MCF 10A (cell line): ENCODE data around the gene NAV3. TPM values are rescaled to one million over a fixed set of nuclear protein-coding genes. Genes with fewer than 3 reads are reported as not detected.

Source experiments
- BruUV-seq: library from RNA; stranded (reverse); fragments of 400-500 nt; replicated peaks from 2 replicates; lab custom pipeline; 2021; lab: Mats Ljungman, UMichigan
- CTCF ChIA-PET: fragments of 300-600 bp; sonication (Branson Sonifier 250); formaldehyde crosslinking; extraction: SDS; loops from one replicate; lab custom pipeline; 2021; ENCODE audit warnings: antibody characterized with exemption, inconsistent platforms; lab: Yijun Ruan, JAX
- POLR2A ChIA-PET: fragments of 300-600, 350-650 bp; sonication (Branson Sonifier 250); formaldehyde crosslinking; extraction: SDS; loops from one replicate; lab custom pipeline; 2020; ENCODE audit warnings: antibody characterized with exemption, inconsistent platforms; lab: Yijun Ruan, JAX
- DNase-seq: peaks from one replicate; pipeline ENCODE4 v3.0.0-alpha.2; 2018; ENCODE audit not compliant: unreplicated experiment
- H3K27ac Mint-ChIP-seq: one replicate; pipeline ENCODE4 v1.8.0; 2022; ENCODE audit warnings: mild to moderate bottlenecking, low read depth, mixed read lengths; ENCODE audit not compliant: unreplicated experiment
- H3K27me3 Mint-ChIP-seq: one replicate; pipeline ENCODE4 v1.8.0; 2022; ENCODE audit warnings: mixed read lengths; ENCODE audit not compliant: insufficient read depth, unreplicated experiment
- H3K36me3 Mint-ChIP-seq: one replicate; pipeline ENCODE4 v1.8.0; 2022; ENCODE audit warnings: mild to moderate bottlenecking, moderate library complexity, mixed read lengths; ENCODE audit not compliant: insufficient read depth, unreplicated experiment
- H3K4me1 Mint-ChIP-seq: one replicate; pipeline ENCODE4 v1.8.0; 2022; ENCODE audit warnings: mixed read lengths; ENCODE audit not compliant: insufficient read depth, unreplicated experiment
- H3K4me3 Mint-ChIP-seq: one replicate; pipeline ENCODE4 v1.8.0; 2022; ENCODE audit warnings: mild to moderate bottlenecking, moderate library complexity, mixed read lengths; ENCODE audit not compliant: unreplicated experiment
- H3K9me3 Mint-ChIP-seq: one replicate; pipeline ENCODE4 v1.8.0; 2022; ENCODE audit warnings: mixed read lengths; ENCODE audit not compliant: unreplicated experiment
- intact Hi-C: fragments of 100-400 bp; cut with micrococcal nuclease; formaldehyde crosslinking; loops from 2 replicates; pipeline ENCODE4 v1.14.1; 2022
- total RNA-seq: library from RNA; stranded (reverse); gene quantifications from 2 replicates; pipeline ENCODE4 v1.2.3, GENCODE V29; 2022
- TF ChIP-seq, protein P1 (sequence below): fragments of 200-600 bp; IDR thresholded peaks from one replicate; pipeline ENCODE4 v1.8.0; 2022; ENCODE audit warnings: antibody characterized with exemption, mild to moderate bottlenecking; ENCODE audit not compliant: unreplicated experiment

NAV3 gene
- total RNA-seq, 1 experiment from 2014 or later: 7.1 TPM

DNA sequence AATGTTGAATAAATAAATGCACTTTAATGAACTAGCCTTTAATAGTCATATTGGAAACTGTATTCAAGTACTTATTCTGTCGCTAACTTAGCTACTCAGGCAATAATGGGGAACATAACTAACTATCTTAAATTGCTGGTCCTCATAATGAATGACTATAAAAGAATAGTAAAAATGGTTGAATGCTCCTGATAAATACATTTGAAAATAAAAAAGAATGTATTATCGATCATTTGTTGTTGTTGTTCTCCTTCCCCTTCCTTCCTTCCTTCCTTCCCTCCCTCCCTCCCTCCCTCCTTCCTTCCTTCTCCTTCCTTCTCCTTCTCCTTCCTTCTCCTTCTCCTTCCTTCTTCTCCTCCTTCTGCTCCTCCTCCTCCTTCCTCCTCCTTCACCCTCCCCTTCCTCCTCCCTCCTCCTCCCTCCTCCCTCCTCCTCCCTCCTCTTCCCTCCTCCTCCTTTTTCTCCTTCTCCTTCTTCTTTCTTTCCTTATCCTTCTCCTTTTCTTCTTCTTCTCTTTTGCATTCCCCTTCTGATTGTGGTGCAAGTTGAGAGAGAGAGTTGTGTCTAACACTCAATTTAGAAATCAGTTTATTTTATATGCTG lies 133.0 kb downstream of the NAV3 start:
- Mint-ChIP-seq H3K9me3 (peaks cover 9% of the 10 kb centered on the region), H3K27me3 (no peaks in the 10 kb centered on the region), H3K4me1 (no peaks in the 10 kb centered on the region), H3K36me3 (no peaks in the 10 kb centered on the region), H3K4me3 (no peak overlapping the region), H3K27ac (no peak overlapping the region)
- BruUV-seq: no TSS peak
- TF ChIP-seq, protein P1, sequence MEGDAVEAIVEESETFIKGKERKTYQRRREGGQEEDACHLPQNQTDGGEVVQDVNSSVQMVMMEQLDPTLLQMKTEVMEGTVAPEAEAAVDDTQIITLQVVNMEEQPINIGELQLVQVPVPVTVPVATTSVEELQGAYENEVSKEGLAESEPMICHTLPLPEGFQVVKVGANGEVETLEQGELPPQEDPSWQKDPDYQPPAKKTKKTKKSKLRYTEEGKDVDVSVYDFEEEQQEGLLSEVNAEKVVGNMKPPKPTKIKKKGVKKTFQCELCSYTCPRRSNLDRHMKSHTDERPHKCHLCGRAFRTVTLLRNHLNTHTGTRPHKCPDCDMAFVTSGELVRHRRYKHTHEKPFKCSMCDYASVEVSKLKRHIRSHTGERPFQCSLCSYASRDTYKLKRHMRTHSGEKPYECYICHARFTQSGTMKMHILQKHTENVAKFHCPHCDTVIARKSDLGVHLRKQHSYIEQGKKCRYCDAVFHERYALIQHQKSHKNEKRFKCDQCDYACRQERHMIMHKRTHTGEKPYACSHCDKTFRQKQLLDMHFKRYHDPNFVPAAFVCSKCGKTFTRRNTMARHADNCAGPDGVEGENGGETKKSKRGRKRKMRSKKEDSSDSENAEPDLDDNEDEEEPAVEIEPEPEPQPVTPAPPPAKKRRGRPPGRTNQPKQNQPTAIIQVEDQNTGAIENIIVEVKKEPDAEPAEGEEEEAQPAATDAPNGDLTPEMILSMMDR: no peak
- ChIA-PET CTCF (no interaction called here), POLR2A (no interaction called here)
- intact Hi-C loops: no loop called here
- no peak for DNase-seq

- Mint-ChIP-seq H3K27me3 (no peaks in the 10 kb centered on the region), H3K9me3 (peaks cover 9% of the 10 kb centered on the region), H3K4me3 (no peak overlapping the region), H3K27ac (no peak overlapping the region), H3K4me1 (no peaks in the 10 kb centered on the region), H3K36me3 (no peaks in the 10 kb centered on the region)
- CTCF ChIA-PET: no interaction called here
- TF ChIP-seq, protein P1: no peak
- intact Hi-C loops: no loop called here
- POLR2A ChIA-PET: no interaction called here
- no peak for DNase-seq
- no TSS peak for BruUV-seq
These were observed 135.1 kb downstream of the NAV3 start for GRCh38 chr12:77965790-77966189.

DNA sequence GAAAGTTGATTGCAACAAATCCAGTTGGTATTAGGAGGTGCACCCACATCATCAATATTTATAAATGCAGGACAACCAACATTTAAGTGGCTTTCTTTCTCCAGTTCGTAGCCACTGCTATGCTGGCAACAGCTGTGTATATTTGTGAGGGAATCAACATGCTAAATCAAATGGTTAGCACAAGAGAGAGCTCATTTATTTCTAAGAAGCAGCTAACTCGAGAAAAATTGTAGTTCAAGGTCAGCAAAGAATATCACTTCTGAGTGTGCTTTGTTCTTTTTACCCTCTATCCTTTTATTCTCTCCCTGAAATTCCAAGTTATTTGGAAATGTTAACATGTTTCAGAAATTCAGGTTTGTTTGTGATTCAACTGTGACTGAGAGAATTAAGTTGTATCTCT lies 137.3 kb downstream of the NAV3 start:
- Mint-ChIP-seq H3K4me1 (no peaks in the 10 kb centered on the region), H3K4me3 (no peak overlapping the region), H3K27ac (no peak overlapping the region), H3K9me3 (no peaks in the 10 kb centered on the region), H3K36me3 (no peaks in the 10 kb centered on the region), H3K27me3 (no peaks in the 10 kb centered on the region)
- ChIA-PET CTCF (no interaction called here), POLR2A (no interaction called here)
- TF ChIP-seq, protein P1: no peak
- intact Hi-C loops: no loop called here
- DNase-seq: no peak
- BruUV-seq: no TSS peak

GRCh38 chr12:77968571-77968970 lies 137.9 kb downstream of the NAV3 start:
- DNase-seq: no peak
- ChIA-PET CTCF (no interaction called here), POLR2A (no interaction called here)
- TF ChIP-seq, protein P1: no peak
- H3K4me1 Mint-ChIP-seq: no peaks in the 10 kb centered on the region
- no peaks in the 10 kb centered on the region for H3K27me3 Mint-ChIP-seq
- no peaks in the 10 kb centered on the region for H3K36me3 Mint-ChIP-seq
- no peak overlapping the region for H3K27ac Mint-ChIP-seq
- no peaks in the 10 kb centered on the region for H3K9me3 Mint-ChIP-seq
- no peak overlapping the region for H3K4me3 Mint-ChIP-seq
- intact Hi-C loops: no loop called here
- no TSS peak for BruUV-seq
